Spleen (tissue), 7 donors: ENCODE measurements around the gene NUMB.

ENCODE experiments used
- POLR2AphosphoS5 ChIP-seq, 3 donors: sonication (generic); formaldehyde crosslinking; IDR thresholded peaks; one replicate each; pipeline ENCODE4 v1.5.1; 2017; ENCODE audit warnings: antibody characterized with exemption in 3 of 3
- TF ChIP-seq, protein P1 (sequence below), 11 experiments: fragments of 200-600 bp in 7 of 11; fragments of 450-650 bp in 4 of 11; sonication (generic) in 4 of 11; IDR thresholded peaks in 8 of 11; conservative IDR thresholded peaks in 3 of 11; 1 replicate in 7 of 11; 2 replicates in 4 of 11; pipeline versions ENCODE4 v1.4.0 to v1.8.0; 2016 to 2021; ENCODE audit warnings: antibody characterized with exemption in 11 of 11, inconsistent platforms in 4 of 11, mild to moderate bottlenecking in 1 of 11
- donor health status: DM: no; HTN: no; CAD: no; lungs with moderate emphysema.
- donor health status: DM: no; HTN: no; CAD: no.
- donor health status: DM: no; HTN: no; CAD: no.

- TF ChIP-seq POLR2AphosphoS5 (IDR thresholded peaks at IDR 0.05): no peak
- TF ChIP-seq, protein P1, sequence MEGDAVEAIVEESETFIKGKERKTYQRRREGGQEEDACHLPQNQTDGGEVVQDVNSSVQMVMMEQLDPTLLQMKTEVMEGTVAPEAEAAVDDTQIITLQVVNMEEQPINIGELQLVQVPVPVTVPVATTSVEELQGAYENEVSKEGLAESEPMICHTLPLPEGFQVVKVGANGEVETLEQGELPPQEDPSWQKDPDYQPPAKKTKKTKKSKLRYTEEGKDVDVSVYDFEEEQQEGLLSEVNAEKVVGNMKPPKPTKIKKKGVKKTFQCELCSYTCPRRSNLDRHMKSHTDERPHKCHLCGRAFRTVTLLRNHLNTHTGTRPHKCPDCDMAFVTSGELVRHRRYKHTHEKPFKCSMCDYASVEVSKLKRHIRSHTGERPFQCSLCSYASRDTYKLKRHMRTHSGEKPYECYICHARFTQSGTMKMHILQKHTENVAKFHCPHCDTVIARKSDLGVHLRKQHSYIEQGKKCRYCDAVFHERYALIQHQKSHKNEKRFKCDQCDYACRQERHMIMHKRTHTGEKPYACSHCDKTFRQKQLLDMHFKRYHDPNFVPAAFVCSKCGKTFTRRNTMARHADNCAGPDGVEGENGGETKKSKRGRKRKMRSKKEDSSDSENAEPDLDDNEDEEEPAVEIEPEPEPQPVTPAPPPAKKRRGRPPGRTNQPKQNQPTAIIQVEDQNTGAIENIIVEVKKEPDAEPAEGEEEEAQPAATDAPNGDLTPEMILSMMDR (IDR thresholded peaks at IDR 0.05 in 8 of 11, conservative IDR thresholded peaks at IDR 0.05 in 3 of 11): no peak
Observed at GRCh38 chr14:73457041-73457923, 1.1 kb downstream of the NUMB start.
